Esophagus (tissue), 2 donors: ENCODE measurements around the gene DOCK8. TPM values are rescaled to one million over a fixed set of nuclear protein-coding genes. Genes with fewer than 3 reads are reported as not detected.

Source experiments
- H3K27ac ChIP-seq, 2 donors: one replicate each; pipeline ENCODE4 v1.5.1; 2013; ENCODE audit warnings: low read depth in 2 of 2, mild to moderate bottlenecking in 2 of 2, inconsistent platforms in 1 of 2, low read length in 1 of 2, moderate library complexity in 1 of 2
- H3K27me3 ChIP-seq, 2 donors: one replicate each; pipeline ENCODE4 v1.6.1; 2013; ENCODE audit warnings: low read length in 2 of 2, control low read depth in 1 of 2, mild to moderate bottlenecking in 1 of 2; ENCODE audit not compliant: insufficient read depth in 2 of 2, control insufficient read depth in 1 of 2
- H3K36me3 ChIP-seq, 2 donors: one replicate each; pipeline ENCODE4 v1.6.1; 2013; ENCODE audit warnings: low read length in 1 of 2; ENCODE audit not compliant: control insufficient read depth in 2 of 2, insufficient read depth in 2 of 2
- H3K4me1 ChIP-seq, 2 donors: one replicate each; pipeline ENCODE4 v1.6.1; 2013; ENCODE audit warnings: low read length in 1 of 2; ENCODE audit not compliant: control insufficient read depth in 2 of 2, insufficient read depth in 2 of 2
- H3K4me3 ChIP-seq, 2 donors: one replicate each; pipeline ENCODE4 v1.5.1; 2013; ENCODE audit warnings: low read length in 2 of 2, mild to moderate bottlenecking in 2 of 2, low read depth in 1 of 2, moderate library complexity in 1 of 2
- H3K9me3 ChIP-seq, 2 donors: one replicate each; pipeline ENCODE4 v1.6.1; 2013; ENCODE audit warnings: mild to moderate bottlenecking in 2 of 2, low read depth in 1 of 2, low read length in 1 of 2, moderate library complexity in 1 of 2; ENCODE audit not compliant: control insufficient read depth in 2 of 2, insufficient read depth in 1 of 2
- WGBS, 2 donors: extraction: QIAGEN DNeasy Blood & Tissue Kit; methylation state at CpG; one replicate each; pipeline ENCODE4 v1.1.7; 2013; 5-methylcytosine and 5-hydroxymethylcytosine counted together
- polyA plus RNA-seq, 2 donors: library from polyadenylated mRNA; stranded (reverse); fragments of 200-250 nt; gene quantifications; one replicate each; pipeline ENCODE4 v1.2.3, GENCODE V29; 2013
- donor health status: healthy with polysubstance abuse.
- donor health status: Bipolar disorder and iron deficiency.

The DOCK8 gene
- polyA plus RNA-seq, 2 donors = 3.6 to 5.1 TPM

GRCh38 chr9:366620-367019 is 152.0 kb downstream of the DOCK8 start:
- Histone ChIP-seq H3K27ac (no peak overlapping the region), H3K27me3 (no peaks in the 10 kb centered on the region), H3K36me3 (peaks cover 2 to 6% of the 10 kb centered on the region in 2 donors), H3K9me3 (no peaks in the 10 kb centered on the region), H3K4me1 (no peaks in the 10 kb centered on the region), H3K4me3 (no peak overlapping the region)
- 88 to 90% methylated on average over 3 of the region's 3 CpGs for WGBS, 2 donors

DNA sequence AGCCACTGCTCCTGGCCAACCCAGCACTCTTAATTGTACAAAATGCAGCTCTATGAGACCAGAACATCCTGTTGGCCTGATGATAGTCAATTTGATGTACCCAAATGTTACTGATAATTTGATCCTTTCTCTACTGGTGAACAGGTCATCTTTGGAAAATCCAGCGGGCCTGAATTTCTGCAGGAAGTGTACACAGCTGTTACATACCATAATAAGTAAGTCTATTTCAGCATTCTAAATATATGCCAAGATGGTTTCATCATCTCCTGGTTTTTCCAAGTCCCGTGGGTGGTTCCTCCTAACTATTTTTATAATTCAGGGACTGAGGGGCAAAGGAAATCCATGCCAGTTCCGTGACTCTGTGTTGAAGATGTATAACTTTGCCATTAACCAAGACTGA is 155.4 kb downstream of the DOCK8 start:
- Histone ChIP-seq H3K36me3 (peaks cover 6 to 7% of the 10 kb centered on the region in 2 donors), H3K27me3 (no peaks in the 10 kb centered on the region), H3K4me1 (no peaks in the 10 kb centered on the region), H3K9me3 (no peaks in the 10 kb centered on the region), H3K4me3 (no peak overlapping the region), H3K27ac (no peak overlapping the region)
- whole genome bisulfite sequencing, 2 donors = 59 to 77% methylated on average over 3 of the region's 3 CpGs

DNA sequence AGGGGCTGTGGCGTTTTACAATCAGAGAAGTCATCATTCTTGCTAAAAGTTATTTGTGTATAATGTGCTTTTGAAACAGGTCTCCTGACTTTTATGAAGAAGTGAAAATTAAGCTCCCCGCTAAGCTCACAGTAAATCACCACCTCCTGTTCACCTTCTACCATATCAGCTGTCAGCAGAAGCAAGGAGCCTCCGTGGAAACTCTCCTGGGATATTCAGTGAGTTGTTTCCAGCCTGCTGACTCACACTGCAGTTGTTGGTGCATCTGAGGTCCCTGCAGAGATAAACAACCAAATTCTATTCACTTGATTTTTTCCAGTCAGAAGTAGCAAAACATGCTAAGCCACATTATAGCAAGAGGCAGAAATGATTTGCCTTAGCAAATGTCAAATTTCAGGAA is 156.7 kb downstream of the DOCK8 start:
- WGBS, 2 donors = 60 to 61% methylated on average over 3 of the region's 3 CpGs
- peaks cover 6 to 7% of the 10 kb centered on the region in 2 donors for H3K36me3 ChIP-seq

DNA sequence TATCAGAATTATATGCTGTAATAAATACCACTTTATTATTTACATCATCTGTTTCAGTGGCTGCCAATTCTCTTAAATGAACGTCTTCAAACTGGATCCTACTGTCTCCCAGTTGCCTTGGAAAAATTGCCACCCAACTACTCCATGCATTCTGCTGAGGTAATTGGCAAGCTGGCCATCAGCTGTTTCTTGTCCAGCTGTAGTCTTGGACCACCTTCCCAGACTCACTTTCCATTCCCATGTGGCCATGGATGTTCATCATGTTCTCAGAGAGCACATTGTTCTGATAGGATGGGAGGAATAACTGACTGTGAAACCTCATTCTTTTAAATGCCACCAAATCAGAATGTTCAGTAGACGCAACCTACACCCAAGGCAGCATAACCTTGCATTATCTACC is 157.5 kb downstream of the DOCK8 start:
- no peaks in the 10 kb centered on the region for H3K27me3 ChIP-seq
- H3K27ac ChIP-seq = no peak overlapping the region
- H3K9me3 ChIP-seq = no peaks in the 10 kb centered on the region
- H3K36me3 ChIP-seq = peaks cover 6 to 7% of the 10 kb centered on the region in 2 donors
- WGBS, 2 donors = 75 to 77% methylated on average over 2 of the region's 2 CpGs
- no peak overlapping the region for H3K4me3 ChIP-seq
- H3K4me1 ChIP-seq = peaks cover 0 to 2% of the 10 kb centered on the region in 2 donors

More for the DNA sequence above, 156.7 kb downstream of the DOCK8 start:
- no peaks in the 10 kb centered on the region for H3K9me3 ChIP-seq
- H3K4me3 ChIP-seq = no peak overlapping the region
- no peaks in the 10 kb centered on the region for H3K27me3 ChIP-seq
- H3K27ac ChIP-seq = no peak overlapping the region
- no peaks in the 10 kb centered on the region for H3K4me1 ChIP-seq

DNA sequence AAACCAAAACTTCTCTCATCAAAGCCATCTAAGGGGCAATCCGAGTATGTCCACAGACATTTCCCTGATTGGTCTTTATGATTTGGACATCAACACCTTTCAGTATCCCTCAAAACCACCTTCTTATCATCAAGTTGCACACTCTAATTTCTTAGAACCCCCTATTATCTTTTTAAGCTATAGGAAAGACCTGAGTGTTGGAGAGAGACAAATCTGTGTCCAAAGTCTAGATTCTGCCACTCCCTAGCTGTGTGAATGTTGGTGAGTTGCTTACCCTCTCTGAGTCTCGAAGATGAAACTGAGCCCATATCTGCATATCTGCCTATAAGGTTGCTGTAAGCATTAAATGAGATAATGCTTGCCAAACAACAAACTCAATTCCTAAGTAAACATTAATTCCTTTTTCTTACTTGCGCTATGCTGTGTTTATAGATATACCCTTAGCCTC is 159.1 kb downstream of the DOCK8 start:
- WGBS, 2 donors = 87 to 93% methylated on average over 3 of the region's 3 CpGs
- H3K36me3 ChIP-seq = peaks cover 5 to 7% of the 10 kb centered on the region in 2 donors

DNA sequence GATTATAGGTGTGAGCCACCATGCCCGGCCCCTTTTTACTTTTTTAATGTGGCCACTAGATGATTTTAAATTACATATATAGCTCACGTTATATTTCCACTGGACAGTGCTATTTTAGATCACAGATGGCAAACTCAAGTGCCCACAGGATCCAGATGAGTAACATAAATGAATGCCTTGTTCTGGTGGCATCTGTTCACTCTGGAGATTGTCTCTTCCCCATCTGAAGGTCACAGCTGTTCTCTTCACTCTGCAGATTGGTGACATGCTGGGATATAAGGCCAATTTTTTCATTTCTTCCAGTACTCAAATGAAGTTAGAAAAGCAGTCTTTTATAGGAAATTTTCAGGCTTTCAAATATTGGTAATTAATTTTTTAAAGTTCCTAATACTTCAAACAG is 160.1 kb downstream of the DOCK8 start:
- peaks cover 2 to 4% of the 10 kb centered on the region in 2 donors for H3K36me3 ChIP-seq
- H3K4me3 ChIP-seq = no peak overlapping the region
- WGBS, 2 donors = 92 to 96% methylated on average over 2 of the region's 2 CpGs

More for the DNA sequence above, 159.1 kb downstream of the DOCK8 start:
- H3K4me3 ChIP-seq = no peak overlapping the region
- H3K27ac ChIP-seq = no peak overlapping the region
- H3K27me3 ChIP-seq = no peaks in the 10 kb centered on the region
- peaks cover 0 to 2% of the 10 kb centered on the region in 2 donors for H3K4me1 ChIP-seq
- H3K9me3 ChIP-seq = no peaks in the 10 kb centered on the region

GRCh38 chr9:376115-376514 is 161.4 kb downstream of the DOCK8 start:
- H3K36me3 ChIP-seq = peaks cover 3 to 4% of the 10 kb centered on the region in 2 donors
- 56 to 71% methylated on average over 3 of the region's 3 CpGs for WGBS, 2 donors

More for the DNA sequence above, 160.1 kb downstream of the DOCK8 start:
- H3K27ac ChIP-seq = no peak overlapping the region
- H3K27me3 ChIP-seq = no peaks in the 10 kb centered on the region
- no peaks in the 10 kb centered on the region for H3K9me3 ChIP-seq
- peaks cover 0 to 4% of the 10 kb centered on the region in 2 donors for H3K4me1 ChIP-seq

DNA sequence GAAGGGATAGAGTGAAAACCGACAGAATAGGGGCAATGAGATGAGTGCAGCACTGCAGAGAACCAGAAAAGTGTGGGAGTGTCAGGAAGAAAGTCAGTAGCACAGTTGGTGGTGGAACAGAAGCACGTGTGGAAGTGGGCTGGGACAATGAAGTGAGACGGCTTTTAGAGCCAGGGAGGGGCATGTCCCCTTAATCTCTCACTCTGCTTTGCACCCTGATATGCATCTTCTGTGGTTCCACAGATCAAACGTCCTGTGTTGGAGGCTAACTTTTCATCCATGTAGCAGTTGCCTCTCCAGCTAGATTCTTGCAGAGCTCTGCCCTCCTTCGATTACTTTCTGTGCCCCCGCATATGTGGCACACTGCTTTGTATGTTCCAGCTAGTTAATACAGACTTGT is 163.6 kb downstream of the DOCK8 start:
- Histone ChIP-seq H3K27me3 (no peaks in the 10 kb centered on the region), H3K36me3 (peaks cover 0 to 3% of the 10 kb centered on the region in 2 donors), H3K4me1 (peaks cover 0 to 5% of the 10 kb centered on the region in 2 donors), H3K27ac (no peak overlapping the region), H3K4me3 (no peak overlapping the region), H3K9me3 (no peaks in the 10 kb centered on the region)
- 60 to 67% methylated on average over 6 of the region's 6 CpGs for WGBS, 2 donors

More at GRCh38 chr9:376115-376514, 161.4 kb downstream of the DOCK8 start:
- H3K9me3 ChIP-seq = no peaks in the 10 kb centered on the region
- peaks cover 0 to 5% of the 10 kb centered on the region in 2 donors for H3K4me1 ChIP-seq
- H3K27ac ChIP-seq = no peak overlapping the region
- no peaks in the 10 kb centered on the region for H3K27me3 ChIP-seq
- H3K4me3 ChIP-seq = no peak overlapping the region

DNA sequence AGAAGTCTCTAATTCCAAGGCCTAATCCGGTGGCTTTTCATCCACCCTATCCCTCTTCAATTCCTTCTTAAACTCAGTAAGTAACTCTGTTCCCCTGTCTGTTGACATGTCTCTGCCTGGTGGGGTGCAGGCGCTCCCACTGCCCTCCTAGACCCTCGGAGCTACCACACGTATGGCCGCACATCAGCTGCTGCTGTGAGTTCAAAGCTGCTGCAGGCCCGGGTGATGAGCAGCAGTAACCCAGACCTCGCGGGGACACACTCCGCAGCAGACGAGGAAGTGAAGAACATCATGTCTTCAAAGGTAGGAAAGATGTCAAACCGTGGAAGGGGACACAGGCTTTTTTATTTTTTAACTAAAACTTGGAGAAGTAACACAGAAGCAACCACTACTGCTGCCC is 167.7 kb downstream of the DOCK8 start:
- Histone ChIP-seq H3K27ac (no peak overlapping the region), H3K4me1 (peaks cover 0 to 2% of the 10 kb centered on the region in 2 donors), H3K36me3 (peaks cover 0 to 3% of the 10 kb centered on the region in 2 donors), H3K9me3 (no peaks in the 10 kb centered on the region), H3K27me3 (no peaks in the 10 kb centered on the region), H3K4me3 (no peak overlapping the region)
- 94 to 95% methylated on average over 11 of the region's 11 CpGs for WGBS, 2 donors

DNA sequence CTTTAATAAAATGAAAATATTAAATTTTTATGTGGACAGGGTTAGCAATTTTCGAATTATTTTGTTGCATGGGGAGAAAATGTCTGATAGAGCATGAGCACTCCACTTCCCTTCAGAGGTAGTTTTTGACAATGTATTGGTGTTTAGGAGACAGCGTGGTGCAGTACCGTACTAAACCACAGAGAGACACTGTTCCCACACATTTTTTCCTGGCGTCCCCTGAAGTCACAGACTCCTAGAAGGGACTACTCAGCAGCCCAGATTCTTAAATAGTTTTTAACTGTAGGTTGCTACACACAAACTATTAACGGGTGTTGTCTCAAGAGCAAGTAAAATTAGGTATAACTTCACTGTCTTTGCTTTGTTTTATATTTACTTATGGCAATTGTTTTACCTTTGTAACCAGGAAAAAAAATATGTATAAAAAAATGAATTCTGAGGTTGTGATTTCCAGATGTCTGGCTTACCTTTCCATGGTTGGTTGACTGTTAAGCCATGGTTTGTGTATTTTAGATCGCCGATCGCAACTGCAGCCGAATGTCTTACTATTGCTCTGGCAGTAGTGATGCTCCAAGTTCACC is 171.2 kb downstream of the DOCK8 start:
- Histone ChIP-seq H3K27me3 (no peaks in the 10 kb centered on the region), H3K27ac (no peak overlapping the region), H3K4me3 (no peak overlapping the region), H3K9me3 (no peaks in the 10 kb centered on the region), H3K36me3 (no peaks in the 10 kb centered on the region), H3K4me1 (no peaks in the 10 kb centered on the region)
- 37 to 38% methylated on average over 9 of the region's 9 CpGs for WGBS, 2 donors
